IPS-15b (cell line): ENCODE measurements around the gene SCN11A.
A peak's percentile ranks its signal among the peaks of the same experiment; 100 is the strongest.
"Not testable (repeated sequence)": the region's sequence is repeated elsewhere in the genome, so short reads cannot be mapped to it uniquely, and the experiment has no call there.

Source experiments
- H3K27me3 ChIP-seq: one replicate; pipeline ENCODE4 v1.6.1; 2013; ENCODE audit warnings: low read length; ENCODE audit not compliant: control insufficient read depth, insufficient read depth
- H3K36me3 ChIP-seq: one replicate; pipeline ENCODE4 v1.6.1; 2013; ENCODE audit warnings: low read length; ENCODE audit not compliant: control insufficient read depth, insufficient read depth
- H3K4me1 ChIP-seq: one replicate; pipeline ENCODE4 v1.6.1; 2013; ENCODE audit warnings: mild to moderate bottlenecking, low read length; ENCODE audit not compliant: control insufficient read depth, insufficient read depth
- H3K4me3 ChIP-seq: one replicate; pipeline ENCODE4 v1.5.1; 2013; ENCODE audit warnings: low read depth, low read length
- H3K9ac ChIP-seq: one replicate; pipeline ENCODE4 v1.6.1; 2013; ENCODE audit warnings: low read depth, mild to moderate bottlenecking, low read length
- H3K9me3 ChIP-seq: one replicate; pipeline ENCODE4 v1.6.1; 2013; ENCODE audit warnings: mild to moderate bottlenecking, low read length; ENCODE audit not compliant: control insufficient read depth, insufficient read depth

The SCN11A gene

GRCh38 chr3:39063143-39063542, 11.4 kb upstream of the SCN11A start:
- H3K4me3 ChIP-seq, result no peak overlapping the region
- H3K9me3 ChIP-seq, result no peaks in the 10 kb centered on the region
- no peaks in the 10 kb centered on the region for H3K27me3 ChIP-seq
- peaks cover 2% of the 10 kb centered on the region for H3K4me1 ChIP-seq
- no peak overlapping the region for H3K9ac ChIP-seq
- H3K36me3 ChIP-seq, result no peaks in the 10 kb centered on the region

- H3K4me3 ChIP-seq, result no peak overlapping the region
- no peaks in the 10 kb centered on the region for H3K27me3 ChIP-seq
- H3K36me3 ChIP-seq, result no peaks in the 10 kb centered on the region
- H3K9me3 ChIP-seq, result no peaks in the 10 kb centered on the region
- H3K4me1 ChIP-seq, result peaks cover 2% of the 10 kb centered on the region
- H3K9ac ChIP-seq, result no peak overlapping the region
These were observed 10.4 kb upstream of the SCN11A start for GRCh38 chr3:39062180-39062579.

GRCh38 chr3:39061228-39061627, 9.5 kb upstream of the SCN11A start:
- H3K4me1 ChIP-seq, H3K36me3 ChIP-seq, H3K4me3 ChIP-seq, H3K9me3 ChIP-seq, H3K9ac ChIP-seq, H3K27me3 ChIP-seq: not testable (repeated sequence)

GRCh38 chr3:39056151-39056550, 4.4 kb upstream of the SCN11A start:
- no peak overlapping the region for H3K9ac ChIP-seq
- peaks cover 2% of the 10 kb centered on the region for H3K4me1 ChIP-seq
- H3K4me3 ChIP-seq, result no peak overlapping the region
- no peaks in the 10 kb centered on the region for H3K27me3 ChIP-seq
- no peaks in the 10 kb centered on the region for H3K9me3 ChIP-seq
- no peaks in the 10 kb centered on the region for H3K36me3 ChIP-seq

- Histone ChIP-seq H3K4me1 (no peaks in the 10 kb centered on the region), H3K36me3 (no peaks in the 10 kb centered on the region), H3K9me3 (no peaks in the 10 kb centered on the region), H3K27me3 (no peaks in the 10 kb centered on the region), H3K4me3 (no peak overlapping the region), H3K9ac (no peak overlapping the region)
These were observed 2.0 kb upstream of the SCN11A start for GRCh38 chr3:39053696-39054095.

- peak overlapping the region; percentile 98 for H3K4me3 ChIP-seq
- H3K9me3 ChIP-seq, result no peaks in the 10 kb centered on the region
- H3K4me1 ChIP-seq, result no peaks in the 10 kb centered on the region
- H3K27me3 ChIP-seq, result no peaks in the 10 kb centered on the region
- H3K36me3 ChIP-seq, result no peaks in the 10 kb centered on the region
- peak overlapping the region; percentile 96 for H3K9ac ChIP-seq
These were observed 839 bp upstream of the SCN11A start for GRCh38 chr3:39052583-39052982.

GRCh38 chr3:39050029-39050428, 1.7 kb downstream of the SCN11A start:
- Histone ChIP-seq H3K4me3 (no peak overlapping the region), H3K27me3 (no peaks in the 10 kb centered on the region), H3K36me3 (no peaks in the 10 kb centered on the region), H3K4me1 (no peaks in the 10 kb centered on the region), H3K9me3 (no peaks in the 10 kb centered on the region), H3K9ac (no peak overlapping the region)

GRCh38 chr3:39038165-39038564, 13.6 kb downstream of the SCN11A start:
- Histone ChIP-seq H3K4me1 (no peaks in the 10 kb centered on the region), H3K36me3 (no peaks in the 10 kb centered on the region), H3K9me3 (no peaks in the 10 kb centered on the region), H3K27me3 (no peaks in the 10 kb centered on the region), H3K9ac (no peak overlapping the region), H3K4me3 (no peak overlapping the region)

- no peak overlapping the region for H3K4me3 ChIP-seq
- no peaks in the 10 kb centered on the region for H3K27me3 ChIP-seq
- no peaks in the 10 kb centered on the region for H3K4me1 ChIP-seq
- no peak overlapping the region for H3K9ac ChIP-seq
- no peaks in the 10 kb centered on the region for H3K36me3 ChIP-seq
- no peaks in the 10 kb centered on the region for H3K9me3 ChIP-seq
These were observed 22.2 kb downstream of the SCN11A start for GRCh38 chr3:39029556-39029955.

- Histone ChIP-seq H3K4me1 (no peaks in the 10 kb centered on the region), H3K4me3 (no peak overlapping the region), H3K9me3 (no peaks in the 10 kb centered on the region), H3K36me3 (no peaks in the 10 kb centered on the region), H3K9ac (no peak overlapping the region), H3K27me3 (no peaks in the 10 kb centered on the region)
These were observed 23.2 kb downstream of the SCN11A start for GRCh38 chr3:39028546-39028945.

- Histone ChIP-seq H3K4me1 (no peaks in the 10 kb centered on the region), H3K27me3 (no peaks in the 10 kb centered on the region)
These were observed 26.3 kb downstream of the SCN11A start for GRCh38 chr3:39025222-39025970.

GRCh38 chr3:39024497-39024896, 27.2 kb downstream of the SCN11A start:
- Histone ChIP-seq H3K9ac (no peak overlapping the region), H3K4me1 (no peaks in the 10 kb centered on the region), H3K36me3 (no peaks in the 10 kb centered on the region), H3K4me3 (no peak overlapping the region), H3K27me3 (no peaks in the 10 kb centered on the region), H3K9me3 (no peaks in the 10 kb centered on the region)

More at GRCh38 chr3:39025222-39025970, 26.3 kb downstream of the SCN11A start:
- no peak overlapping the region for H3K4me3 ChIP-seq
- no peaks in the 10 kb centered on the region for H3K9me3 ChIP-seq
- H3K36me3 ChIP-seq, result no peaks in the 10 kb centered on the region
- H3K9ac ChIP-seq, result no peak overlapping the region
